ENCODE data around the gene AP1G2. TPM values are rescaled to one million over a fixed set of nuclear protein-coding genes. Genes with fewer than 3 reads are reported as not detected.

The AP1G2 gene
- total RNA-seq, 1 donor from 2014 or later: 65.4 TPM

GRCh38 chr14:23566778-23567185 is 809 bp downstream of the AP1G2 start:
- peaks cover 8% of the 10 kb centered on the region for H4K20me1 ChIP-seq (ENCODE audit: low read depth)
- H3F3A ChIP-seq (ENCODE audit: low read depth): peaks cover 32% of the 10 kb centered on the region
- H3K4me3 ChIP-seq: peak overlapping the region; percentile 73
- Mint-ChIP-seq H3K9me3 (no peaks in the 10 kb centered on the region), H3K4me3 (peak overlapping the region; percentile 90), H3K36me3 (no peaks in the 10 kb centered on the region), H3K27ac (no peak overlapping the region), H3K4me1 (peaks cover 34% of the 10 kb centered on the region), H3K27me3 (ENCODE audit: insufficient read depth, low read depth) (peaks cover 12% of the 10 kb centered on the region)
- no peak overlapping the region for H3K27ac ChIP-seq
- peak overlapping the region; percentile 14 for H3K9ac ChIP-seq
- no peaks in the 10 kb centered on the region for H3K9me3 ChIP-seq (ENCODE audit: low read depth)
- H3K36me3 ChIP-seq: no peaks in the 10 kb centered on the region
- H2AFZ ChIP-seq (replicated peaks): no peak overlapping the region
- DNase-seq (ENCODE audit: low spot score): peak; percentile 39
- peak overlapping the region; percentile 86 for H3K4me2 ChIP-seq
- H3K4me1 ChIP-seq: peaks cover 29% of the 10 kb centered on the region
- peak; percentile 27 for TF ChIP-seq CTCF (IDR thresholded peaks at IDR 0.05)
- TF ChIP-seq EZH2 (IDR thresholded peaks at IDR 0.05): no peak
- TF ChIP-seq EZH2phosphoT487 (IDR thresholded peaks at IDR 0.05): no peak
- peaks cover 10% of the 10 kb centered on the region for H3K79me2 ChIP-seq (ENCODE audit: low read depth)
- H3K27me3 ChIP-seq: no peaks in the 10 kb centered on the region

GRCh38 chr14:23566112-23566777 is 1.3 kb downstream of the AP1G2 start:
- H3K27ac ChIP-seq: no peak overlapping the region
- H3K9me3 ChIP-seq (ENCODE audit: low read depth): no peaks in the 10 kb centered on the region
- no peak for DNase-seq (ENCODE audit: low spot score)
- H3K9ac ChIP-seq: no peak overlapping the region
- peak overlapping the region; percentile 73 for H3K4me3 ChIP-seq
- no peaks in the 10 kb centered on the region for H3K36me3 ChIP-seq
- H3K4me2 ChIP-seq: peak overlapping the region; percentile 86
- no peak overlapping the region for H2AFZ ChIP-seq (replicated peaks)
- peaks cover 29% of the 10 kb centered on the region for H3K4me1 ChIP-seq
- H4K20me1 ChIP-seq (ENCODE audit: low read depth): peaks cover 8% of the 10 kb centered on the region
- Mint-ChIP-seq H3K4me1 (peaks cover 34% of the 10 kb centered on the region), H3K4me3 (peak overlapping the region; percentile 90), H3K27ac (no peak overlapping the region), H3K36me3 (no peaks in the 10 kb centered on the region), H3K9me3 (no peaks in the 10 kb centered on the region), H3K27me3 (ENCODE audit: insufficient read depth, low read depth) (peaks cover 14% of the 10 kb centered on the region)
- no peak for TF ChIP-seq EZH2phosphoT487 (IDR thresholded peaks at IDR 0.05)
- TF ChIP-seq EZH2 (IDR thresholded peaks at IDR 0.05): no peak
- no peak for TF ChIP-seq CTCF (IDR thresholded peaks at IDR 0.05)
- H3K27me3 ChIP-seq: no peaks in the 10 kb centered on the region
- H3F3A ChIP-seq (ENCODE audit: low read depth): peaks cover 32% of the 10 kb centered on the region
- H3K79me2 ChIP-seq (ENCODE audit: low read depth): peaks cover 10% of the 10 kb centered on the region

- no peak overlapping the region for H2AFZ ChIP-seq (replicated peaks)
- no peak overlapping the region for H3K27ac ChIP-seq
- no peaks in the 10 kb centered on the region for H3K9me3 ChIP-seq (ENCODE audit: low read depth)
- Mint-ChIP-seq H3K27ac (no peak overlapping the region), H3K4me3 (peak overlapping the region; percentile 33), H3K27me3 (ENCODE audit: insufficient read depth, low read depth) (peaks cover 14% of the 10 kb centered on the region), H3K36me3 (no peaks in the 10 kb centered on the region), H3K4me1 (peaks cover 34% of the 10 kb centered on the region), H3K9me3 (no peaks in the 10 kb centered on the region)
- no peak for DNase-seq (ENCODE audit: low spot score)
- peaks cover 32% of the 10 kb centered on the region for H3F3A ChIP-seq (ENCODE audit: low read depth)
- no peak overlapping the region for H3K4me2 ChIP-seq
- no peaks in the 10 kb centered on the region for H3K27me3 ChIP-seq
- no peak overlapping the region for H3K9ac ChIP-seq
- no peak overlapping the region for H3K4me3 ChIP-seq
- no peaks in the 10 kb centered on the region for H3K36me3 ChIP-seq
- peaks cover 29% of the 10 kb centered on the region for H3K4me1 ChIP-seq
- TF ChIP-seq CTCF (IDR thresholded peaks at IDR 0.05) (no peak), EZH2 (IDR thresholded peaks at IDR 0.05) (no peak)
- peaks cover 8% of the 10 kb centered on the region for H4K20me1 ChIP-seq (ENCODE audit: low read depth)
- H3K79me2 ChIP-seq (ENCODE audit: low read depth): peaks cover 10% of the 10 kb centered on the region
These were observed 2.0 kb downstream of the AP1G2 start for GRCh38 chr14:23565626-23566025.
